Cardiac fibroblast (primary cell): Measurements from ENCODE around the gene GLS.

Source experiments
- DNase-seq, 2 donors: peaks; one replicate each; pipeline versions ENCODE4 v3.0.0 to v3.0.0-alpha.2; 2010; ENCODE audit warnings: low read depth in 2 of 2
- H3K4me3 ChIP-seq, 2 donors: replicated peaks in 1 of 2; 1 replicate in 1 of 2; 2 replicates in 1 of 2; pipeline ENCODE4 v1.5.1; 2011; ENCODE audit warnings: low read depth in 2 of 2, low read length in 2 of 2, mild to moderate bottlenecking in 2 of 2, moderate library complexity in 1 of 2
- CTCF ChIP-seq: IDR thresholded peaks from one replicate; pipeline ENCODE4 v1.5.1; 2011; ENCODE audit warnings: low read depth, mild to moderate bottlenecking, low read length, inconsistent platforms

GLS gene

GRCh38 chr2:190891889-190892288 is 11.3 kb downstream of the GLS start:
- no peak overlapping the region for H3K4me3 ChIP-seq
- no peak for DNase-seq
- no peak for TF ChIP-seq CTCF

- no peak for DNase-seq
- TF ChIP-seq CTCF: no peak
These were observed 12.5 kb downstream of the GLS start for GRCh38 chr2:190893157-190893556.

GRCh38 chr2:190896477-190896876 is 15.9 kb downstream of the GLS start:
- peak in 1 of 2 donors; percentile 35 for DNase-seq
- H3K4me3 ChIP-seq: no peak overlapping the region
- TF ChIP-seq CTCF: no peak

More at GRCh38 chr2:190893157-190893556, 12.5 kb downstream of the GLS start:
- H3K4me3 ChIP-seq: no peak overlapping the region

- TF ChIP-seq CTCF: no peak
These were observed 23.3 kb downstream of the GLS start for GRCh38 chr2:190903693-190904450.

GRCh38 chr2:190904640-190905261 is 24.1 kb downstream of the GLS start:
- peak in 1 of 2 donors; percentile 27 for DNase-seq
- TF ChIP-seq CTCF: no peak
- H3K4me3 ChIP-seq: no peak overlapping the region

More at GRCh38 chr2:190903693-190904450, 23.3 kb downstream of the GLS start:
- no peak overlapping the region for H3K4me3 ChIP-seq
- DNase-seq: no peak

- TF ChIP-seq CTCF: no peak
- no peak for DNase-seq
- no peak overlapping the region for H3K4me3 ChIP-seq
These were observed 27.9 kb downstream of the GLS start for GRCh38 chr2:190908532-190908931.
